GM19455 (cell line): Measurements from ENCODE around the gene ZNF407.

Source experiments
- ATAC-seq: cut with Tn5 transposase; IDR thresholded peaks from one replicate; pipeline ENCODE4 v1.9.1; 2021; ENCODE audit not compliant: unreplicated experiment

The ZNF407 gene

DNA sequence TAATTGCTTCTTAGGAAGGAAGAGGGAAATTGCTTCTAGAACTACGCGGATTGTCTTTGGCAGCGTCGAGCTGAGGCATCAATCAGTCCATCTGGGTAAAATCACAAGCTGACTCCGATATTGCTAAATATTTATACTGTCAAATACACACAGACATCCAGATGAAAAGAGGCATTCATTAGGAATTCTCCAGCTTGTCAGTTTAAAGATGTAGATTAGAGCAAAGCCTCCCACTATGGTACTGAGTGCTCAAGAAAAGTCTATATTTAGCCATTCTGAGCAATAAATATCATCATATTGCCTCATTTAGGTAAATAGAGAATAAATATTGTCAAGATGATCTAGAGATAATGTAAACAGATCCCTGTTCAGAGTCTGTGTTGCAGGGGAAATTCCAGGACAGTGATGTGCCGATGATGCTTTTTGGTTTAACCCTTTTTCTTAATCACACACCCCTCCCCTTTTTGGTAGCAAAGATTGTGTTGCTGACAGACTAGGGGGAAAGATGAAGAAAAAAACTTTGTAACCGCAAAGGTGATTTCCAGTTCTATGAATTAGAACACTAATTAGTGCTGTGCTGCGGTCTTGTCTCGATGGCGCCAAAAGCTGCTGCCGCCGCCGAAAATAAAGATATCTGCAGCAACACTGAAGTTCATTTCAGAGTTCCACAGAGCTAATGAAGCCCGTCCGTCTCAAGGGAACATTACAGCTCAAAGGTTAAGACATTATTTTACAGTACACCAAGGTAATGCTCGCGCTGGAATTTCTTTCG, 439.4 kb downstream of the ZNF407 start:
- ATAC-seq = no peak

DNA sequence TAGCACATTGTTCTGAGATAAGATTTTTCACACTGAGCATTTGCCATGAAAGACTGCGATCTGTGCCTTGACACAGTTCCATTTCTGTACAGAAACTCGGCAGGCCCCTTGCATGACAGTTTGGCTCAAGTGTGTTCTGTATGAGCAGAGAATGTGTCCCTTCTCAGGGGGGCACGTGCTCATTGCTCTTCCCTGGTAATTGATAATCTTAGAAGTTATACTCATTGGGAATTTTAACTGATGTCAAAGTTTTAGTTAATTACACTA, 440.0 kb downstream of the ZNF407 start:
- ATAC-seq = no peak

DNA sequence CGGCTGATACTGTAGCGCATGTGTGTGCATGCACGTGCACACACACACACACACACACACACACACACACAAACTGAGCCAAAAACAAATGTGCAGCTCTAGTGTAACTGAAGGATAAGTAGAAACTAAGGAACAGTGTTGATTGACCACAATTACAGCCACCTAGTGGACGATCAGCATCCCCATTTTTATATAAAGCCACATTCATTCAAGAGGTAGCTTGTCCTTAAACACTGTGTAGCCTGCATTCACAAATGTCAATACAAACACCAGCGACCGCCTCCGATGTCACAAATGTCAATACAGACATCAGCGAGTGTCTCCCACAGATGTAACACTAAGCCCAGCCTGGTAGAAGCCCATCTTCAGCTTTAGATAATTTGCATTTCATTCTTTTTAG, 443.9 kb downstream of the ZNF407 start:
- ATAC-seq = no peak

DNA sequence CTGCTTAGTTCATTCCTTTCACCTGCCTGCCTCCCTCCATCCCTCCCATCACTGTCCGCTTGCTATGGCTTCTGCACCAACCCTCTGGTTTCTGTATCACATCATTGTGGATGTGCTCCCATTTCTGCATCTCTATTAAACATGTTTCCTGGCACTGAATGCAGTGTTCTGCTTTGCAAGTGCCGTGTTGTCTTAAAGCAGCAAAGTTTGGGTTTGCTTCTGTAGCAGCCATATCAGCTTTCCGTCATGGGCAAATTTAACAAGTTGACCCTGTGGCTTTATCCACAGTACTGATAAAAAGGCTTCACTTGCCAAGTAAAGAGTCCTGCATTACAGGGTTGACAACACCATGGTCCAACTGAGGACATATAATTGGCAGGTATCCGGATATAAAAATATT, 445.8 kb downstream of the ZNF407 start:
- no peak for ATAC-seq

DNA sequence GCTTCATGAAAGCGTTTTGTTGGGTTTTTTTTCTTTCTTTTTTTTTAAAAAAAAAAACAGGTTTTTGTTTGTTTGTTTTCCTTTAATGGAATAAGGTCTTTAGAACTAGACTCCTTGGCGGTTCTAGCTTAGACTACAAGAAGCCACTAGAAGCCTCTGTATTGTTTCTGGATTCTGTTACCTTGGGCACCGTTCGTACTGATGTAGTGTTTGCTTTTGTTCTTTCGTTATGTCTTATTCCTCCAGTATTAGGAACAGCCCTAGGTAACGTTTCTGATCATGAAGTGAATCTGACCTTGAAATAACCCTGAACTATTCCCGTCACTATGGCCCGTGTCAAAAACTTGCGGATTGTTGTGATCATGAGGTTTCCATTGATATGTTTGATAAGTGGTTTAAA, 446.6 kb downstream of the ZNF407 start:
- no peak for ATAC-seq

DNA sequence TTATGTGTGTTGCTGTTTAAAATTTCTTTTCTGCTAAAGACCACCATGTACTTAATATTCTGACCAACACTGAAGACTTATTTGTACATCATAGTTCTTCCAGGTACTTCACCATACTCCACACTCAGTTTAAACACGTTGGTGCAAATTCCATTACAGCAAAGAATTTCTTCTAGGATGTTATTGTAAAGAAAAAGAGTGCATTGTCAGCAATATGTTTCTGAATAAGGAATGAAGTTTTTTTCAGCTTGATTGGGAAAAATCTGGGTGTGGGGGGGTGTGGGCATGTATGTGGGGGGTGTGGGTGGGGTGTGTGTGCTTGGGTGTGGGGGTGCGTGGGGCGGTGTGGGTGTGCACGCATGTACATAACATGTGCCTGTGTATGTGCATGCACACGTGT, 447.1 kb downstream of the ZNF407 start:
- no peak for ATAC-seq

DNA sequence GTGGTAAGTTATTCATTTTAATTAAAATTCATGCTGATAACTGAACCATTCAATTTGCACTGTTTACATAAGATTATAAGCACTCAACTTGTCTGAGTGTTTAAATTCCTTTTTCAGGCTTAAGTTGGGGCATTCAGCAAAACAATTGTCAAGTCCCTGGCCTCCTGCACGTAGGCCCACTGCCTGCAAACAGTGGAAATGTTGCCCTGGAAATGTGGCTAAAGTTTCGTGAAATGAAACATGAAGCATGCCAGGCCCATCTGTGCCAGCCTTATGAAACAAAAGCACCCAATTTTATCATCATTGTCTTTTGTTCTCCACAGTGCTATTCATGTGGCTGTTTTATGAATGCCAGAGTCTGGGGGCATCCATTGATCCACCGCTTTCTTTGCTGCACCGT, 447.6 kb downstream of the ZNF407 start:
- no peak for ATAC-seq

DNA sequence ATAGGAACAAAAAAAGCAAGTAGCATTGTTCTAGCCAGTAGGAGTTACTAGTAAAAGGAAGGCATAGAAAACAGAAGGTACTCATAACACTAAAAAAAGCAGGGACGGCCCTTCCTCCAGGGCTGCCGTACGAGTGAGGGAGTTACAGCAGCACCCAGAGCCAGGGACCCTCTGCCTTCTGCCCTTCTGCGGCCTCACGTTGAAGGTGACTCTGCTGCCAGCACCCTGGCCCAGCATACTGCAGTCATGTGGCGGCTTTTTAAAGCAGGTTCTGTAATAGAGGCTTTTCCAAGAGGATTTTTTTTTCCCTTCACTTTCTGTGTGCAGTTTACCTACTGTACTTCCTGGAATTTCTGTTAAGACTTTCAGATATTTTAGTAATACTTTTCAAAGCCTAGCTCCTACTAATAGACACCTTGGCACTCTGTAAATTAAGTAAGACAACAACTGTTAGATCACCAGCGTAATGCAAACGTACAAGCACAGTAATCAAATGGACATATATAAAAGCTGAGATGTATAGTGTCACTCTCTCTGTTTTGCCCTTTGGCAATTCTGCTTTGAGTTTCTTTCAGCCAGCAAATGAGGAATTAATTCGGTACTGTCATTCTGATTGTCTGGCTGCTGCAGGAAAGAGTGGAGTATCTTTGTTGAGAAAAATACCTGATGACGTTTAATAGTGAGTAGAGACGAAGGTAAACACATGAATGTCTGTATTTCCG, 449.7 kb downstream of the ZNF407 start:
- ATAC-seq = no peak

DNA sequence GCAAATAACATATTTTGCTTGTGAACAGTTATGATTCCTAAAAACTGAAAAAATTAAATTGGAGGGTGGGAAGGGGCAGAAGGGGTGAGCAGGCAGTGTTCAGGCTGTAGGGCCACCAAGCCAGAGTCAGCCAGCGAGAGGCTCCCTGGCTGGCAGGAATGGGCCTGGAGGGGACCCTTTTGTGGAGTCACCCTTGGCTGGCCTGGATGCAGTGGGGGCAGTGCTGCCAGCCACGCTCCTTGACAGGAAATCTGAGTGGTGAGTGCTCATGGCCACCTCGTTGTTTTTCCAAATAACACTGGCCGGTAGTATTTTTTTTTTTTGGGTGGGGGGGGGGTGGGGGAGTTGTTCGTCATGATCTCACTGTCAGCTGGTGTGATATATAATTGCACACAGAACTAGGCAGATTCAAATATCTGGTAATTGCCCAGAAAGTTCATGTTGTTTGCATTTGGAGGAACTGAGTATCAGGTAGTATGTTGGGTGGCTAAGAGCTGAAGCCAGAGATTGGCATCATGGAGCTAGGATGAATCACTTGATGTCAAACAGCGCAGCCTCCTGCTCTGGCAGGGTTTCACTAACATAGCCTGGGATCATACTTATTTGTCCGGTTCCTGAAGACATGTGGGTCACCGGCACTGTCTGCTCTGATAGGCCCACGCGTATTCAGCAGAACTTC, 451.2 kb downstream of the ZNF407 start:
- ATAC-seq = no peak

DNA sequence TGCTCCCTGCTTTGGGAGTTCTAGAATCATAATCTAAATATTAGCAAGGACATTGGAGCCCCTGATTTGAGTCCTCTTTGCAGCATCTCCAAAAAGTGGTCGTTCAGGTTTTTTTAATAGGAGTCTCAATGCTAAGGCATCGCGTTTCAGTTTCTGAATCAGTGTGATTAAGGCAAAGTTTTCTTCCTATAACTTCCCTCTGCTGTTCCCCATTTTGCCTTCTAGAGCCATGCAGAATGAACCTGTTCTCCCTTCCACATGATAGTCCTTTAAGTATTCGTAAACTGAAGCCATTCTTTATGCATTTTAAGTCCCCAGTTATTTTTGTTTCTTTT, 451.8 kb downstream of the ZNF407 start:
- no peak for ATAC-seq

DNA sequence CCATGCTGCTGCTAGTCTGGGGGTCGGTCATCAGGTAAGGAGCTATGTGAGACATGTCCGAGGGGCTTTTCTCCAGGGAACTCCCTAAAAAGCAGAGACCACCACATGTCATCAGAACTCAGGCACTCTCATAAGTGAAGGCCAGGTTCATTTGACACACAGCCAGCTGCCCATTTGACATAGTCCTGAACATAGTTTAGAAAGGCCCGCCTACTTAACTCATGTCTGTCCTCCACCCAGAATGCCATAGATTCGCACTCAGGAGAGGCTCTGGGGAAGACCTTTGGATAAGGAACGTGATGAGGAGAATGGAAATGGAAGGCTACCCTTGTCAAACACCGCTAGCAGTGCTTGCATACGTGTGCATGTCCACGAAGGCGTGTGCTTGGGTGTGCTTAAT, 454.1 kb downstream of the ZNF407 start:
- no peak for ATAC-seq

DNA sequence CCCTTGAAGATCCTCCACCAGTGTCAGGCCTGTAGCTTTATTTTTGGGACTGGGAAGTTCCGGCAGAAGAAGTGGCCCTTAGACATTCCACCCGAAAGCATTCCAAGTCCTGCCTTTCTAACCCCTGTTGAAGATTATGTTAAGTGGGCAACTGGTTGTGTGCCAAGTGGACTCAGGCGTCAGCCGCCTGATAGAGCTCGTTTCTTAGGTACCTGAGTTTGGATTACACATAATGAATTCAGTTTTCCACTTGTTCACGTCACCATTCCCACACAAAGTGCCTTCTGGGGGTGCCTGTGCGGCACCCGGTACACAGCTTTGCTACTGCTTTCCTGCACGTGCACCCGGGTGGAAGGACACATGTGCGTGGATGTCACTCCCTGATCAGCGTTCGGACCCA, 454.8 kb downstream of the ZNF407 start:
- ATAC-seq = no peak

DNA sequence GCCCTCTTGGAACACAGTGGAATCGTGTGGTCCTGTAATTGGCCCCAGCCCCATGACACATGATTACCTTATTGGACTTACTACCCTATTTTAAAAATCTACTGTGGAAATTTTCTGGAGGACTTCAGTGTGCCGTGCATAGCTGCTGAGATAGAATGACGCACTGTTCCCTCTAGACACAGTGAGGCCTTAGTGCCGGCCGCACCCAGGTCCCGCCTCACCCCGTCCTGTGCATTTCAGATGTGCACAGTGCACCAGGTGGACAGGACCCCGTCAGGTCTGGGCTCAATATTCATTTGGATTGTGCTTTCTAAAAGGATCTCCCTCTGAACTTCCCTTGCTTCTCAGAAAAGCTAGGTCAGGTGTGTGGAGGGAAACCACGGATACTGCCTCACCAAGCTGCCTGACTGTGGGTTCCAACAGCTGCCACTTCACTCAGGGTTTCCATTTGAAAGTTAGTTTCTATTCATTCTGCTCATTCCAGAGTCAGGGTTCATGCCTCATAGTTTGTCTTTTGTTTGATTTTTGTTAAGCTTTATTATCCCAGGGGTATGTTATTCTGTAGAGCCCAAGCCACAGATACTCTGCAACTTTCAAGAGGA, 455.5 kb downstream of the ZNF407 start:
- ATAC-seq = no peak

DNA sequence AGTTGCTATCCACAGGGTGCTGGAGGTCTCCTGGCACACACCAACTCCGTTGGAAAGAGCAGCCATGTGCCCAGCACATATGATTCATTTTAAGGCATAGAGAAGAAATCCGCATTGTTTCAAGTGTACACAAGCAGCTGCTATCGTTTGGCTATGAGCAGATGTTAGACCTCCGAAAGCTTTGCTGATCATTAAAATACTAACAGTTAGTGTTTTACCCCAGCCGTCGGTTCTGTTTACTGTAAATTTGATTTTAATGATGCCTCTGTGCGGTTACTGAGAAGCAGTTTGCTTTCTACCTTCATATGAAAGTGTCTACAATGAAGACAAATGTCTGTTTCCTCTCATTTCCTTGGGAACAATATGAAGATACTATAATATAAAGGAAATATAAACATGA, 456.4 kb downstream of the ZNF407 start:
- no peak for ATAC-seq

DNA sequence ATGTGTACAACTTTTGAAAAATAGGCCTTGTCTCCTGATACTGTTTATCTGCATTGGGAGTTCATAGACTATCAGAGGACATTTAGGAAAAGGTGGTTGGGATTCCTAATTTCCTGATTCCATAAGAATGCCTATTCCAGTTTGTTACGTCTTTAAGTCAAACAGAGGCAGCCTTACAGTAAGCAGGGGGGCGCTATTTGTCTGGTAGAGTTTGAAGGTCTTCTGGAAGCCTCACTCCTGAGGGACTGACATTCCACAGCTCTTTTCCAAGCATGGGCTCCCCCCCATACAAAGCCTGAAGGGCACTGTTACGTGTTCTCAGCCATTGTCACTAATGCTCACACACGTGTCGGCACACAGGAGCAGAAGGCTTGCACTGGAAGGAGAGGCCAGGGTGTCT, 456.9 kb downstream of the ZNF407 start:
- ATAC-seq = no peak

DNA sequence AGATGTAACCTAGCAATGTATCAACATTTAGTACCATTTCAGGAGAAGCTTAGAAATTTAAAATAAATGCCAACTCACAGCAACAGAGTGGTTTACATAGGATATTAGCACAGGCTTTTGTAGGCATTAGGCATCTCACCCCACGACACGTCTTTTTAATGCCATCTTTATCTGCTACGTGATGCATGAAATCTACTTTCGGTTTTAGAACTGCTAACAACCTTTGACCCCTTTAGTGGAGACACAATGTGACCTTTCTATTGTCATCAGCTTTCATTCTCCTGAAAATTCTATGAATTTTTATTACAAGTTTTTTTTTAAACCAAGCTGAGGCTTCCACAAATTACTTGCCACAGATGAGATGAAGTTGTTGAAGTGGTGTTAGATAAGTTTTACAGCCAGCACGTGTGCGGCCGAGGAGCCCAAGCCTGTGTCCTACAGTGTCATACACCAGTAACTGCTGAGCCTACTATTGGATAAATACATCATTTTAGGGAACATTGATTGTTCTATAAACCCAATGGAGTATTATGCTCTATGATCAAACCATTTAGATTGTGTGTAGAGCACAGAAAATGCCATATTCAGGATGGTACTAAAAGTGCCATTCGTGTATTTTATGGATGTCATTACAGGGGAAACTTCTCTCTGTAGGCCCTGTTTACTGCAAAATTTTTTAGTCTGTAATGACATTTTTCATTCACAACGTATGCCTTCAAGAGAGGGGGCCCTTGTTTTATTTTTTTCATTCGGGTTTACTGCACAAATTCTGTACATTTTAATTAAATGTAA, 459.7 kb downstream of the ZNF407 start:
- no peak for ATAC-seq

DNA sequence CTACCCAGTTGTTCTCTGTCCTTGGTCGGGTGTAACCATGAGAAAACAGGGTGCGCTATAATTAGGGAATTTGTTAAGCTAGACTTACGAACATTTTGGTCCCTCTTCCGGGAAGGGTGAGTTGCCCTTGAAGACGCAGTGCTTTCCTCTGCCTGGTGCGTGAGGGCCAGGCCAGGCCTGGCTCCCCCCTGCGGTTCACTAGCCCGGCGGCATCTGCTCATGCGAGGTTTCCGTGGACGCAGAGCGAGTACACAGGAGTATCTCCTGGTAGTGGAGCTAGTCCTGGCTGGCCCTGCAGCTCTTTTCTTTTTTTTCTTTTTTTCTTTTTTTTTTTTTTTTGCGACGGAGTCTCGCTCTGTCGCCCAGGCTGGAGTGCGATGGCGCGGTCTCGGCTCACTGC, 462.5 kb downstream of the ZNF407 start:
- ATAC-seq = no peak

DNA sequence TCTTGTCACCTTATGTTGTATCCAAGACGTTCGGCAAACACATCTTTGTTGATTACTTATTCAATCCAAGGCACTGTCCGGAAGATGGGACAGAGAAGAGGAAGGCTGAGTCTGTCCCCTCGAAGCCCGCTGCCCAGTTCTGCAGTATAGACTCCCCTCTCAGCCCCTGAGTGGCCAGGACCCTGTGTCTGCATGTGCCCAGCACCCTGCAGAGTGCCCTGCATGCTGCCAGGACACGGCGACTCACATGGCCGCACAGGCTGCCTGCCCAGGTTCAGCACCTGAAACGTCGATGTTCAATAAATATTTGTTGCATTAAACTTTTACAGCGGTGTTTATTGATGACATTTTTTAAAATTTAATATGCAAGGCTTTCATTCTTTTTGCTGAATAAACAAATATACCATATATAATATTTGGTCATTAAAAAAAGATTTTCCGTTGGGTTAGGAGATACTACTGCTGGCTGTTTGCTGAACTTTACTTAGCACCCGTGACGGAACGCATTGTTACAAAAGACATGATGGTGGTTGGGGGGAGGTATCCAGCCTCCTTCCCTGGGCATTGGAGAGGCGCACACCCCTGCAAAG, 464.7 kb downstream of the ZNF407 start:
- ATAC-seq = no peak

DNA sequence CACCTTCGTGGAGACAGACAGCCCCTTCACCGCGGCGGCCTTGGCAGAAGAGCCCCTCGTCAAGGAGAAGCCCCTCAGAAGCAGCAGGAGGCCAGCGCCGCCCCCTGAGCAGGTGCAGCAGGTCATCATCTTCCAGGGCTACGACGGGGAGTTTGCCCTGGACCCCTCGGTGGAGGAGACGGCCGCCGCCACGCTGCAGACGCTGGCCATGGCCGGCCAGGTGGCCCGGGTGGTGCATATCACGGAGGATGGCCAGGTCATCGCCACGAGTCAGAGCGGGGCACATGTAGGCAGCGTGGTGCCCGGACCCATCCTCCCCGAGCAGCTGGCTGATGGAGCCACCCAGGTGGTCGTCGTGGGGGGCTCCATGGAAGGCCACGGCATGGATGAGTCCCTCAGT, 465.5 kb downstream of the ZNF407 start:
- ATAC-seq = no peak

DNA sequence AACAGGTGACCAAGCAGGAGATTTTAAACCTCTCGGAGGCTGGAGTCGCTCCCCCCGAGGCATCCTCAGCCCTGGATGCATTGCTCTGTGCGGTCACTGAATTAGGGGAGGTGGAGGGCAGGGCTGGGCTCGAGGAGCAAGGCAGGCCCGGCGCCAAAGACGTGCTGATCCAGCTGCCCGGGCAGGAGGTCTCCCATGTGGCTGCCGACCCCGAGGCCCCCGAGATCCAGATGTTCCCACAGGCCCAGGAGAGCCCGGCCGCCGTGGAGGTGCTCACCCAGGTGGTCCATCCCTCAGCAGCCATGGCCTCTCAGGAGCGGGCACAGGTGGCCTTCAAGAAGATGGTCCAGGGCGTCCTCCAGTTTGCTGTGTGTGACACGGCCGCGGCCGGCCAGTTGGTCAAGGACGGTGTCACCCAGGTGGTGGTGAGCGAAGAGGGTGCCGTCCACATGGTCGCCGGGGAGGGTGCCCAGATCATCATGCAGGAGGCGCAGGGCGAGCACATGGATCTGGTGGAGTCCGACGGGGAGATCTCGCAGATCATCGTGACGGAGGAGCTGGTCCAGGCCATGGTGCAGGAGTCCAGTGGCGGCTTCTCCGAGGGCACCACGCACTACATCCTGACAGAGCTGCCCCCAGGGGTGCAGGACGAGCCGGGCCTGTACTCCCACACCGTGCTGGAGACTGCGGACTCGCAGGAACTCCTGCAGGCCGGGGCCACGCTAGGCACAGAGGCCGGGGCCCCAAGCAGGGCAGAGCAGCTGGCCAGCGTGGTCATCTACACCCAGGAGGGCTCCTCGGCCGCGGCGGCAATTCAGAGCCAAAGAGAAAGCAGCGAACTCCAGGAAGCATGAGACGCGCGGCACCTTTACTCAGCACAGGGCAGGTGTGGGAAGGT, 466.2 kb downstream of the ZNF407 start:
- ATAC-seq = no peak
